ENCODE results near the gene NAPEPLD.
"Not testable (repeated sequence)": the region's sequence is repeated elsewhere in the genome, so short reads cannot be mapped to it uniquely, and the experiment has no call there.

The NAPEPLD gene

DNA sequence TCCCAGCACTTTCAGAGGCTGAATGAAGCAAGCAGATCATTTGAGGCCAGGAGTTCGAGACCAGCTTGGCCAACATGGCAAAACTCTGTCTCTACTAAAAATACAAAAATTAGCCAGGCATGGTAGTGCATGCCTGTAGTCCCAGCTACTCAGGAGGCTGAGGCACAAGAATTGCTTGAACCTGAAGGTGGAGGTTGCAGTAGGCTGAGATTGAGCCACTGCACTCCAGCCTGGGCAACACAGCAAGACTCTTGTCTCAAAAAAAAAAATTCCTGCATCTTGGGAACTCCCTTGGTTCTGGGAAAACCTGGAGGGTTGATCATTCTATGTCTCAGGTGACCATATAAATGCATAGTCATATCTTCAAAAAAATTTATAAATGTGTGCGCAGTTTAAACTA is 4.1 kb downstream of the NAPEPLD start:
- DNase-seq (ENCODE audit: low read depth in 2 of 3, low spot score in 1 of 3) = not testable (repeated sequence)

DNA sequence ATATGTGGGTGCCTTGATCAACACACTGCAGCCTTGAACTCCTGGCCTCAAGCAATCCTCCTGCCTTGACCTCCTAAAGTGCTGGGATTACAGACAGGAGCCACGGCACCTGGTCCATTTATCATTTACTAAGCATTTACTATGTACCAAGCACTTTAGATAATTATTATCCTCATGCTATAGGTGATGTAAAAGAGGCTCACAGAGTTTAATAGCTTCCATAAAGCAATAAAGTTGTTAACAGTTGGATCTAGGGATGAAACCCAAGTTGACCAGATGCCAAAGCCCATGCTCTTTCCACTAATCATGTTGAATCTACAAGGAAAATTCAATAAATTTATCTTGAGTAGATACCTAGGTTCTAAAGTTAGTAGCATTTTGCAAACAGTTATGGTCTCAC is 5.0 kb downstream of the NAPEPLD start:
- no peak for DNase-seq (ENCODE audit: low read depth in 2 of 3, low spot score in 1 of 3)

DNA sequence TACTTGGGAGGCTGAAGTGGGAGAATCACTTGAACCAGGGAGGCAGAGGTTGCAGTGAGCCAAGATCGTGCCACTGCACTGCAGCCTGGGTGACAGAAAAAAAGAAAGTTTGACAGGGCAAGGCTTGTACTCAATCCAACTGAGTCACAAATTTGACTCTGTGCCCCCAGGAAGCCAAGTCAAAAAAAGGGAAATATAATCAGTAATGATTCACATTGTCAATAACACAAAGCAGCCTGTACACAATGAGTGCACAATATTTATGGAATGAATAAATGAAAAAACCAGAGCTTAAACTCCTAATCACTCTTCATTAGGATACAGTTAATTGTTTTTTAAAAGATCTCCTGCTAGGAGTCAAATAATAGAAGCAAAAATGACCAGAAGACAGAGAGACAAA is 6.4 kb downstream of the NAPEPLD start:
- no peak for DNase-seq (ENCODE audit: low read depth in 2 of 3, low spot score in 1 of 3)

DNA sequence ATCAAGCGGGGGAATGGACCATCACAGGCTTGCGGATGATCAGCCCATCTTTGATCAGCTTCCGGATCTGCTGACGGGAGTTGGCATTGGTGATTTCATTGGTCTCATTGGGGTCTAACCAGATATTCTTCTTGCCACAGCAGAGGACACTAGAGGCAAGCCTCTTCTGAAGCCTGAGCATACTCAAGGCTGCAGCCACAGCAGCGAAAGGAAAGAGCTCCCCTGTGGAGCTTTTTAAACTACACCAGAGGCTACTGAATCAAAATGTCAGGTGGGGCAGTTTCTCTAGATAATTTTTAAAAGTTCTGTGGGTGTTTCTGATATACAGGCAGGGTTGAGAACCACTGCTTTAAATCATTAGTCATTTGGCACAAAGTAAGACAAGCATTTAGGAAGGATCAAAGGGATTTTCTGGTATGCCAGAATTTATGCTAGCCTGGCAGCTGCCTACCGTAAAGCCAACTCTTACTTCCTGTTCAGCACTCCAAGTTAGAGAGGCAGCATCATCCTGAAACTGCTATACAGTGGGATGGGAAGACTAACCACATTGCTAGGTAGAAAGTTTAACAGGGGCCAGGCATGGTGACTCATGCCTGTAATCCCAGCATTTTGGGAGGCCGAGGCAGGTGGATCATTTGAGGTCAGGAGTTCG is 7.0 kb downstream of the NAPEPLD start:
- DNase-seq (ENCODE audit: low read depth in 2 of 3, low spot score in 1 of 3) = no peak

DNA sequence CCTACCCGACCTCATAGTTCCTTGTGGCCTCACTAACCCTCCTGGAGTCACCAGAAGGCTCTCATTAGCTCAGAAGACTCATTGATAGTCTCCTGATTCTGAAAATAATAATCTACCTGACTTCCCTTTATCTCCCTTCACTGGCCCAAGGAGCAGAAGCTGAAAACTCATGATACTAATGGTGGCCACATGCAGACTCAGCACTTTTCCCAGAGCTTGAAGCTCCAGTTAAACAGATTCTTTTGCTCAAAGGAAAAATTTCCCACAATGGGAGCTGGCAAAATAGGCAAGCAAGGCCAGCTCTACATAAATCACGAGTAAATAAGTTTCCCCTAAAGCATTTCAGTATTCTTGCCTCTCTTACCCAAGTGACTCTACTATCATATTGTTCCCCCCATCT is 8.2 kb downstream of the NAPEPLD start:
- no peak for DNase-seq (ENCODE audit: low read depth in 2 of 3, low spot score in 1 of 3)

DNA sequence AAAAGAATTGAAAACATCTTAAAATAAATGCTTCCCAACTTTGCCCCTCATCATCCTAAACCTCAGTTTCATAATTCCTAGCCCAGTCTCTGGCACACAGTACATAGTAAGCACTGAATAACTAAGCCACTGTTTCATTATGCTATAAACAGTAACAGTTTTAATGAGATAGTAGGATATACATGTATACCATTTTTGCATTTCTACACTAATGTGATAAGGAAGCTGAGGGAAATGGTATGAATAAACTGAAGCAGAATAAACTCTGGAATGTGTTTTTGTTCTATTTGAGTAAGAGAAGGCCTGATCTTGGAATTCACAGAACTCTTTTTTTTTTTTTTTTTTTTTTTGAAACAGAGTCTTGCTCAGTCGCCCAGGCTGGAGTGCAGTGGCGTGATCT is 8.8 kb downstream of the NAPEPLD start:
- DNase-seq (ENCODE audit: low read depth in 2 of 3, low spot score in 1 of 3) = no peak

DNA sequence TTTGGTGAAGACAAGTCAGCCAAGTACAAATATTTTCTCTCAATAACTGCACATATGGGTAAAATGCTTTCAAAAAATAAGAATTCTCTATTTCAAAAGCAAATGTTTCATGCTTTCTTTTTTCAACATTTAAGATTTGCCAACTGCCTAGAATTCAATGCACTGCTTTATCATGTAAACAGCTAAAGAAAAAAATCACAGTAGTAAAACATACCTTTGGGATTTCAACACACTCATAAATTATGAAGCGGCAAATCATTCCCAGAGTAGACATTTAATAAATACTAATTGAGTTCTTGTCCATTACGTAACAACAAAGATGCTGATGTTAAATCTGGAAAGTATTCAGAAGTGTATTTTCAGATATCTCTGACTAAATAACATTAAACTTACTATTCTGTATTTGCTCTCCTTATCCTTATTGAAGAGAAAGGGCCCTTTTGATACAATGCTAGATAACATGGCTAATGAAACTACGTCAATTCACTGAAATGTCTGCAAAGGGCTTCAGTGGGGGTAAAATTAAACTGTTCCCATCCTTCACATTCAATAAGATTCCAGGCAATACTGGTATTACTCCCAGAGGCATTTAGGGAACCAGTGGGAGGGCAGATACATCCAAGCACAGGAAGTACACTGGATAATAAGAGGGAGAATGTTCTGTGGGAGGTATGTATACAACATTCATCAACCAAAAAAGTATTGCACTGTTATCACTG is 13.9 kb downstream of the NAPEPLD start:
- no peak for DNase-seq (ENCODE audit: low read depth in 2 of 3, low spot score in 1 of 3)

DNA sequence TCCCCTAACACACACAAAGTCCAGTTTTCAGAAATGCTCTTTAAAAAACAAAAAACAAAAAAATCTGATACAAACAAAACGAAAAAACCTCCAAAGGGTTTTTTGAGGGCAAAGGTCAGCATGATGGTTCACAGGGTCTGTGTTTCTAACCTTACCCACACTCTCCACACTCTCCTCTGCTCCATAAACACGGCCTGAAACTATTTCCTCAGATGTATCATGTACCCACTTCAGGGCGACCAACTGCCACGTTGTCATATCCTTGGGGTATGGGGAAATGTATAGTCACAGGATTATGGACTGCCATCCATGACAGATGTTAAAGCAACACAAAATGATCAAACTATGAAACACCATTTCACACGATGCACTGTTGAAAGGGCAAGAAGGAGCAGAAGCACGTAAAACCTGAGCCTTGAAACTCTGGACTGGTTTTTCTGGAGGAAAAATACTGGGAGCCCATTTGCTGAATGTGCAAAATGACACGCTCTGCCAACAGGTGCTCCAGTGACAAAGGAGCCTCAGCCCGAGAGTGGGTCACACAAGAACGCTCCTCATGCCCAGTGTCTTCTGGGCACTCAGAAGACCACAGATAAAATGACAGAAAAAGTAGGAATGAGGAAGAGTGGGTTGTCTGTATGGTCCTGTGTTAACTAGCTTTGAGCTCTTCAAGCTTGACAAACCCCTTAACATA is 15.8 kb downstream of the NAPEPLD start:
- DNase-seq (ENCODE audit: low read depth in 2 of 3, low spot score in 1 of 3) = no peak

DNA sequence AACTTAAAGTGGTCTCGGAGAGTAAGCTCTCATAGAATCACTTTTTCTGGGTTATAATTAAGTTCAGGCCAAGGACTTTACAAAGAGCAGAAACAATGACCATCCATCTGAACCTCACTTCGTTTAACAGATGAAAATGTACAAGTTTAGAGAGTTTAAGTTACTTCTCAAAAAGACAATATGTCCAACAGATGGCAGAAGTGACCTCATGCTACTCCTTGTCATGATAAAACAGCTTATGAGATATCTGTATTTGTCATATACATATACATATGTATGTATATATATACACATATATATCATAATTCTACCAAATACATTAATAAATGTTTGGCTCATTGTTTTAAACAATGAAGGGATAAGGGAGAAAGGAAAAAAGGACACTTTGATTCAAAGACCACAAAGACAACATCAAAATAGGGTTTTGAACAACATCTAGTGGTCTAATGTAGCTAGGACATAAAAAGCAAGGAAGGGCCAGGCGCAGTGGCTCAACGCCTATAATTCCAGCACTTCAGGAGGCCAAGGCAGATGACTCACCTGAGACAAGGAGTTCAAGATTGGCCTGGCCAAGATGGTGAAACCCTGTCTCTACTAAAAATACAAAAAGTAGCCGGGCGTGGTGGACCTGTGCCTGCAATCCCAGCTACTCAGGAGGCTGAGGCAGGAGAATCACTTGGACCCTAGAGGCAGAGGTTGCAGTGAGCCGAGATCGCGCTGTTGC is 17.8 kb downstream of the NAPEPLD start:
- DNase-seq (ENCODE audit: low read depth in 2 of 3, low spot score in 1 of 3) = no peak

DNA sequence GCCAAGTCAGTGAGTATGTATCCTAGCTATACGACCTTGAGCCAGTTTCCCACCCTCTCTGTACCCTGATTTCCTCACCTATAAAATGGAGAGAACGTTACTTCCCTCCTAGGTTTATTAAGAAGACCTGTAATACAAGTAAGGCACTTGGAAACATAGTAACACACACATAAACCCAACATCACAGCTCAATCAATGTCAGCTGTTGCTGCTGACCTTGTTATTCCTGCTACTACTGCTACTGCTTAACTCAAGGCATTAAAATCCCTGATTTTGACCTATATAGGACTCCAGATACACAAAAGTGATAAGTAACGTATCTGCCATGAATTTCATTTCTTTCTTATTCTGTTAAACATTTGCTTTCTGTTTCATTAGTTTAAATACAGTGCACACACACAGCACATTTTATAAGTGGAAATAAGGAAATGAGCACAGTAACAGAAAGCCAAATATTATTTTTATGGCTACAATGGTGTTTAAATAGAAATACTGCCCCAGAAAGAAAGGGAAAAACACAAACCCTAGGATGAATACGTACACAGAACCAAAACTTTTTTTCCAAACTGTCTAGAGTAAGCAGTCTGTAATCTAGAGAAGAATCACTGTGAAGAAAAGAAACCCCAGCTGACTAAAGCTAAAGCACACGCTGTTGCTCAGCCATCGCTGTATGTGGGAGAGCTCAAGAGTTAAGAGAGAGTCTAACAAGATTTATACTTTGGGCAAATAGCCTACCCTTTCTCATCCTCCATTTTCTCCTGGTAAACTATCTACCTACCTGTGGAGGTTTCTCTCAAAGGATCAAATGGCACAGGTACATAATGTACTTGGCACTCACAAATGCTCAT is 19.0 kb downstream of the NAPEPLD start:
- no peak for DNase-seq (ENCODE audit: low read depth in 2 of 3, low spot score in 1 of 3)

DNA sequence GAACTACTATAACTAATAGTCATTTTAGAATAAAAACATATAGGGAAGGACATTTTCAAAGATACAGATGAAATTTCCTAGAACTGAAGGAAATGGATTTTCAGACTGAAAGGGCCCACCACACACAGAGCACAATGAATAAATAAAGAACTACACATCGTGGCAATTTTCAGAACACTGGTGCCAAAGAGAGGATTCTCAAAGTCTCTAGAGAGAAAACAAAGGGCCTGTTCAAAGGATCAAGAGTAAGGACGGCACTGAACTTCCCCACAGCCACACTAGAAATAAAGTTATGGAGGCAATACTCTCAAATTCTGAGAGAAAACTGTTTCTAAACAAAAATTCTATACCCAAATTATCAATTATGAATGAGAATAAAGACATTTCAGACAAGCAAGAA is 21.9 kb downstream of the NAPEPLD start:
- no peak for DNase-seq (ENCODE audit: low read depth in 2 of 3, low spot score in 1 of 3)

DNA sequence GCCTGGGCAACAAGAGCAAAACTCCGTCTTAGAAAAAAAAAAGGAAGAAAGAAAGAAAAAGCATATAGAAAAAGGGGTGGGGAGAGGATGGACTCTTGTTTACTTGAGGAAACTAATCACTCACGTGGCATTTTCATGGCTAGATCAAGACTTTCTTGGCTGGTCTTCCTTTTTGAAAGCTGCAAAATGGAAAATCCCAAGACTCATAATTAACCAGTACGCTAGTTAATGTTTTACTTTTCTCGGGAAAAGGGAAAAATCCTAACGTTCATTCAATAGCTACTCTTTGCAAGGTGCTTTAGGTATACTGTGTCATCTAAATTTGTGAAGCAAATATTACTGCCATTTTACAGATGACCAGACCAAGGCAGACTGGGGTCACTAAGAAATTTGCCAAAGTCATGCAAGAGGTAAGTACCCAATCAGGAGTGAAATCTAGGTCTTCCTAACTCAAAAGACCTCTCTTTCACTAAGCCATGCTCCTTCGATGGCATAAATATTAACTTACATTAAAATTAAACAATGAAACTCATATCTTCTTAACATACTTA is 24.4 kb downstream of the NAPEPLD start:
- DNase-seq (ENCODE audit: low read depth in 2 of 3, low spot score in 1 of 3) = no peak

DNA sequence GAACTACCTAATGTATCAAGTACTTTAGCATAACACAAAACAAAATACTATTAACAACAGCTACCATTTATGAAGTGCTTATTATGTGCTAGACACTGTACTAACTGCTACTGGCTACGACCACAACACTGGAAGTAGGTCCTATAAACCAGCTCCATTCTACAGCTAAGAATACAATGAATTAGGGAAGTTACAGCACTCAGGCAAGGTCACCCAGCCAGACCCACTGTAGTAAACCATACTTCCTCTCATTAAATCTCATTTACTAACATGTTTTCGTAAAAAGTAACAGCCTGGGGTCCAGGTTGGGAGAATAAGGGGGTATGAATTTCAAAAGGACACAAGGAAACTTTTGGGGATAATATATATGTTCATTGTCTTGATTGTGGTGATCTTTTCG is 25.4 kb downstream of the NAPEPLD start:
- DNase-seq (ENCODE audit: low read depth in 2 of 3, low spot score in 1 of 3) = no peak

DNA sequence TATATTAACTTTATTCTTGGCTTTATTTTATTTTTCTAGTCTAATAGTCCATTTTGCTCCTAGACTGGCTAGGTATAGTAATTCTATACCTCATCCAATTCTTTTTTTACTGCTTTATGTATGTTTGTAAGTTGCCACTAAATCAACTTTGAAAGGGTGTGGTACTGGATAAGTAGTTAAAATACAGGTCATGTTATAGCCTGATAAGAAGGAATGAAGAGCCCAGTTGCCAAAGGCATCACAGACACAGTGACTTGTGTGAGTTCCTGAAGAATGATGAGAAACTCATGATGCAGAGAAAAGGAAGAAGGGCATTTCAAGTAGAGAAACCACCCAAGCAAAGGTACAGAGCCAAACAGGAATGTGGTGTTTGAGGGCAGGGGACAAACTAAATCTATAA is 27.3 kb downstream of the NAPEPLD start:
- no peak for DNase-seq (ENCODE audit: low read depth in 2 of 3, low spot score in 1 of 3)

DNA sequence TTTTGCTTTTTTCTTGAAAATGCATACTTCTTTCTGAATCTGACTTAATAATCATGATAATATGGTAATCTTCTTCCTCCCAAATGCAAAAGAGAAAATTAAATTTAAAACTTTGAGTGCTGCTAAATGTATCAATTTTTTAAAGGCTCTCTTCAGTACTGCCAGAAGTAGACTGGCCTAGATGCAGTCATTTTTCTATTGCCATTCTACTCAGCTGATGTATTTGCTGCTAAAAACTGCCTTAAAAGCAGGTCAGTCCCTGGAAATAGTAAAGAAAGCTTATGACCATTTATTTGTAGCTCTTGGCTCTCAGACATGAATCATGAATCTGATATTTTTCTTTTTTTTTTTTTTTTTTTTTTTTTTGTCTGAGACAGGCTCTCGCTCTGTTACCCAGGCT is 28.5 kb downstream of the NAPEPLD start:
- DNase-seq (ENCODE audit: low read depth in 2 of 3, low spot score in 1 of 3) = no peak

DNA sequence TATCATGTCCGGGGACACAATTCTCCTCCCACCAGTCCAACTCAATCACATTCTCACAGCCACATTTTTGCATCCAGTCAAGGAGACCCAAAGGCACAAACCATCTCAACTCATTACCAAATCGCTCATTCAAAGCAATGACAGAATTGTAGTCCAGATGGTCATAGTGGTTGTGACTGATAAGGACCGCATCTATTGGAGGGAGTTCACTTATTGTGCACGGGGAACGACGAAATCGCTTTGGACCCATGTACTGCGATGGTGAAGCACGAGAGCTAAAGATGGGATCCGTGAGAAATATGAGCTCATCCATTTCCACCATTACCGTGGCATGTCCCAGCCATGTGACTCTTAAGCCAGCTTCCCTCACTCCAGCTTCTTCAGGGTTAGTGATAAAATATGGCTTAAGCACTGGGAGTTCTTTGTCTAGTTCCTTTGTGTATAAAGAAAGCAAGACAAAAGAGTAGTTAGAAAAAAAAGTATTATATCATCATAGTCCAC is 29.1 kb downstream of the NAPEPLD start:
- no peak for DNase-seq (ENCODE audit: low read depth in 2 of 3, low spot score in 1 of 3)

DNA sequence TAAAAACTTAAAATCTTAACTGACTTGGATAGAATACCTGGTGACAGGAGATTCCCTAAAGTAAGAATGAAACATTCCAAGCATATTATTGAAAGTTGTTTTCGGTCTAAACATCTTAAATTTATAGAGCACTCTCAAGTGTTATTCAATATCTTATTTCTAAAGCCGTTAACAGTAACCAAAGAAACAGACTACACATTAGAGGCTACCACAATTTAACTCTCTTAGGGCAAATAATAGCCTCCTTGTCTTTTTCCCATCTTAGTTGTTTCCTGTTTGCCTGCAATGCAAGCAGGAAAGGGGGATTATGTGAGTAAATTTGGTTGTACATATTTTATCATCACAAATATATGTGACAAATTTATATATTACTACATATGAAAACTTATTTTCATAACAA is 31.4 kb downstream of the NAPEPLD start:
- no peak for DNase-seq (ENCODE audit: low read depth in 2 of 3, low spot score in 1 of 3)

DNA sequence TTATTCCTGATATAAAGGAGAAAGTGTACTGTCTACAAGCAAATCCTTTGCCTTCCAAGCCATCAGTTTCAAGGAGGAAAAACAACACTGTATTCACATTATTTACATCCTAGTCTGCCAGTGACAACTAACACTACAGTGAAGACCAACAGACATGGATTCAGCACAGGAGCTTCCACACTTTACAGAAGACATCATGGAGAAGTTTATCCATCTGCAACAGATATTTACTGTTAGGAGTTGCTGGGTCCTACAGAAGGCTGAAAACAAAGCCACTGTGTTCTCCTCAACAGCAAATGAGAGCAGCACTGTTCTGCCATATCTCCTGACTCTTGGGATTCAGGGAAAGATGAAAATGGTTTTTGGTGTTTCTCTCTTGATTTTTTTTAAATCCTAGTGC is 31.9 kb downstream of the NAPEPLD start:
- DNase-seq (ENCODE audit: low read depth in 2 of 3, low spot score in 1 of 3) = no peak

DNA sequence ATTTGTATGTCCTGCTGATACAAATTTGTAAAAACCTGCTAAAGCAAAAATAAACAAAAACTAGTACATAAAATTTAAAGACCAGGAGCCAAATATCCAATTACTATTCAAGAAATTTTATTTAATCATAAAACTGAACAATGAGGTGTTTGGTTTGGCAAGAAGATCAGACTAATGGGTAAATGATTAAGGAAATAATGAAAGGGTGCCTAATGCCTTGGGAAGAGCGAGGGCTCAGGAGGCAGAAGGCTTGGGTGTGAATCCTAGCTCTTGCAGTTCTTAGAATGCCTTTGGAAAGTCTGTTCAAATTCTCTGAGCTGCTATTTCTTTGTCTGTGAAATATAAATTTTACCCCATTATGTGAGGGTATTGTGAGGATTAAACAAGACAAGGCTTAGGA is 32.4 kb downstream of the NAPEPLD start:
- no peak for DNase-seq (ENCODE audit: low read depth in 2 of 3, low spot score in 1 of 3)

DNA sequence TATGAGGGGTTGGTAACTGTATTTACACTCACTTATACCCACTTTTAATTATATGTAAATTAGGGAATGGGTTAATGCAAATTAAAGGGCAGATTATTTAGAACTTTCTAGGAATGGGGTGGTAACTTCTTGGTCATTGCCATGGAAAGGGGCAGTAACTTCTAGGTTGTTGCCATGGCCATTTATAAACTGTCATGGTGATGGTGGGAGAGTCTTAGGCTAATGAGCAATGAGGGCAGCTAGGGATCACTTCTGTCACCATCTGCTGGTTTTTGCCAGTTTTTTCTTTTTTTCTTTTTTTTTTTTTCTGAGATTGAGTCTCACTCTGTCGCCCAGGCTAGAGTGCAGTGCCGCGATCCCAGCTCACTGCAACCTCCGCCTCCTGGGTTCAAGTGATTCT is 33.1 kb downstream of the NAPEPLD start:
- DNase-seq (ENCODE audit: low read depth in 2 of 3, low spot score in 1 of 3) = no peak
